ENCODE measurements around the gene A3GALT2.

A3GALT2 gene

GRCh38 chr1:33289858-33290154 is 31.1 kb downstream of the A3GALT2 start:
- DNase-seq (ENCODE audit: low spot score) (no peak), ATAC-seq (ENCODE audit: low read depth) (no peak)
- Histone ChIP-seq H3K4me3 (ENCODE audit: severe bottlenecking) (no peak overlapping the region), H3K4me1 (ENCODE audit: insufficient read depth, poor library complexity, severe bottlenecking) (no peaks in the 10 kb centered on the region), H3K27me3 (ENCODE audit: insufficient read depth, poor library complexity, severe bottlenecking) (no peaks in the 10 kb centered on the region), H3K9me3 (ENCODE audit: severe bottlenecking) (no peaks in the 10 kb centered on the region), H3K27ac (ENCODE audit: poor library complexity, severe bottlenecking) (no peak overlapping the region), H3K36me3 (ENCODE audit: low read depth) (0 out of 2 replicates have a peak, but pooled peaks cover 8% of the 10 kb centered on the region)
- no peak for TF ChIP-seq CTCF (IDR thresholded peaks at IDR 0.05; ENCODE audit: poor library complexity, severe bottlenecking)

- H3K27me3 ChIP-seq (ENCODE audit: insufficient read depth, poor library complexity, severe bottlenecking): no peaks in the 10 kb centered on the region
- H3K27ac ChIP-seq (ENCODE audit: poor library complexity, severe bottlenecking): no peak overlapping the region
- no peaks in the 10 kb centered on the region for H3K4me1 ChIP-seq (ENCODE audit: insufficient read depth, poor library complexity, severe bottlenecking)
- no peak for TF ChIP-seq CTCF (IDR thresholded peaks at IDR 0.05; ENCODE audit: poor library complexity, severe bottlenecking)
- H3K36me3 ChIP-seq (ENCODE audit: low read depth): 0 out of 2 replicates have a peak, but pooled peaks cover 8% of the 10 kb centered on the region
- peak; percentile 49 for DNase-seq (ENCODE audit: low spot score)
- no peaks in the 10 kb centered on the region for H3K9me3 ChIP-seq (ENCODE audit: severe bottlenecking)
- H3K4me3 ChIP-seq (ENCODE audit: severe bottlenecking): no peak overlapping the region
- ATAC-seq (ENCODE audit: low read depth): no peak
Measured at GRCh38 chr1:33288976-33289857, 31.7 kb downstream of the A3GALT2 start.

DNA sequence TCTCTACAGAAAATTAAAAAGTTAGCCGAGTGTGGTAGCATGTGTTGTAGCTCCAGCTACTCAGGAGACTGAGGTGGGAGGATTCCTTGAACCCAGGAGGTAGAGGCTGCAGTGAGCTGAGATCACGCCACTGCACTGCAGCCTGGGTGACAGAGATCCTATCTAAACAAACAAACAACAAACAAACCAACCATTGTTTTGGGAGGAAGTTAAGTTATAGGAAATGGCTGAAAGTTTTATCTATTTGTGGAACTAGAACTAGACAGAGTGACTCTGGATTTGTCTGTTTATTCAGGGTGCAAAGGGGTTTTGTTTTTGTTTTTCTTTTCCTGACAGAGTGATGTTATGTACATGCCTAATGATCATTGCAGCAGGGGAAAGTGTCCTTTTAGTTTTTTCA is 33.6 kb downstream of the A3GALT2 start:
- no peaks in the 10 kb centered on the region for H3K4me1 ChIP-seq (ENCODE audit: insufficient read depth, poor library complexity, severe bottlenecking)
- no peak overlapping the region for H3K27ac ChIP-seq (ENCODE audit: poor library complexity, severe bottlenecking)
- TF ChIP-seq CTCF (IDR thresholded peaks at IDR 0.05; ENCODE audit: poor library complexity, severe bottlenecking): no peak
- DNase-seq (ENCODE audit: low spot score): no peak
- ATAC-seq (ENCODE audit: low read depth): no peak
- H3K27me3 ChIP-seq (ENCODE audit: insufficient read depth, poor library complexity, severe bottlenecking): no peaks in the 10 kb centered on the region
- H3K9me3 ChIP-seq (ENCODE audit: severe bottlenecking): no peaks in the 10 kb centered on the region
- H3K36me3 ChIP-seq (ENCODE audit: low read depth): peaks cover 10% of the 10 kb centered on the region
- no peak overlapping the region for H3K4me3 ChIP-seq (ENCODE audit: severe bottlenecking)

DNA sequence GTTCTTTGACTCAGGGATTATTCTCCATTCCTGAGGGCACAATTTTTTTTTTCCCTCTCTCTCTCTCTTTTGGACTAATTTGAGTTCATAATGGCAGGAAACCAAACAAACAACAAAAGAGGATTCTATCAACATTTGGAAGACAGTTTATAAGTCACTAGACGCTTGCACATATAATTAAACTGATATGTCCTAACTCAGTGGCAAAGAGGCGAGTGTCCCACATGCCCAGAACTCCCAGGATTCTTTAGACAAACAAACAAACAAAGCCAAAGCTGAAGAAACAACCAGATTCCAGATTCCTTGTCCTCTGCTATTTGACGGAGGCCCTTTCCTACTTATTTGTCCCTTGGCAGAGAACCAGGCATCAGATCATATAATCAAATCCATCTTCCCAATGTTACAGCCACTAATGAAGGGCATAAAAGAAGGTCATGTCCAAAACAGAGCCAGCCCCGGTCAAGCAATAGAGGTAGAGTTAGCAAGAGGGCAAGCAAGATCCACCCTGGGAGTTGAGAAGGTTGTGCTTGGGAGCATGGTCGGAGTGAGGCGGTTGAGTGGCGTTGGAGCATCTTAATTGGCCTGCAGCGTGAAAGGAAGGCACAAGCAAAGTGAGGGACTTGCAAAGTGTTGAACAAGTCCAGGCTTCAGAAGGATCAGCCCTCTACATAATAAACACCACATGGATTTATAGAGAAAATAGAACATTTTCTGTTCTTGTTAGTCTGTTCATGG is 34.3 kb downstream of the A3GALT2 start:
- DNase-seq (ENCODE audit: low spot score) (peak; percentile 35), ATAC-seq (ENCODE audit: low read depth) (no peak)
- TF ChIP-seq CTCF (IDR thresholded peaks at IDR 0.05; ENCODE audit: poor library complexity, severe bottlenecking): no peak
- H3K27ac ChIP-seq (ENCODE audit: poor library complexity, severe bottlenecking): no peak overlapping the region
- H3K9me3 ChIP-seq (ENCODE audit: severe bottlenecking): no peaks in the 10 kb centered on the region
- no peaks in the 10 kb centered on the region for H3K4me1 ChIP-seq (ENCODE audit: insufficient read depth, poor library complexity, severe bottlenecking)
- no peaks in the 10 kb centered on the region for H3K27me3 ChIP-seq (ENCODE audit: insufficient read depth, poor library complexity, severe bottlenecking)
- no peak overlapping the region for H3K4me3 ChIP-seq (ENCODE audit: severe bottlenecking)
- peaks cover 17% of the 10 kb centered on the region for H3K36me3 ChIP-seq (ENCODE audit: low read depth)

Data from RWPE2 (cell line).